GM23338 (cell line): ENCODE measurements around the gene ADGRB3. TPM values are rescaled to one million over a fixed set of nuclear protein-coding genes. Genes with fewer than 3 reads are reported as not detected.
A peak's percentile ranks its signal among the peaks of the same experiment; 100 is the strongest.

Source experiments
- ATAC-seq: fragments of 200-7000 bp; cut with Tn5 transposase; 3 replicates; pipeline ENCODE4 v1.9.1; 2020
- DNase-seq: peaks from one replicate; pipeline ENCODE4 v3.0.0-alpha.2; 2015; ENCODE audit warnings: low spot score
- H2AFZ ChIP-seq: fragments of 200-600 bp; sonication (generic); 2 replicates; pipeline ENCODE4 v1.8.0; 2016; ENCODE audit warnings: antibody characterized with exemption, mild to moderate bottlenecking, moderate library complexity
- H3F3A ChIP-seq: fragments of 200-600 bp; sonication (generic); replicated peaks from 2 replicates; pipeline ENCODE4 v1.8.0; 2017; ENCODE audit warnings: antibody characterized with exemption, mixed run types, low read depth
- H3K27ac ChIP-seq: fragments of 200-600 bp; sonication (generic); 2 replicates; pipeline ENCODE4 v1.6.1; 2016; ENCODE audit warnings: low read depth
- H3K27me3 ChIP-seq: fragments of 200-600 bp; sonication (generic); 2 replicates; pipeline ENCODE4 v1.8.0; 2016; ENCODE audit warnings: mild to moderate bottlenecking, mixed run types, moderate library complexity; ENCODE audit not compliant: insufficient read depth
- H3K36me3 ChIP-seq: fragments of 200-600 bp; sonication (generic); 2 replicates; pipeline ENCODE4 v1.8.0; 2016; ENCODE audit warnings: mild to moderate bottlenecking; ENCODE audit not compliant: insufficient read depth
- H3K4me1 ChIP-seq: fragments of 200-600 bp; sonication (generic); 2 replicates; pipeline ENCODE4 v1.8.0; 2016; ENCODE audit warnings: mild to moderate bottlenecking, moderate library complexity; ENCODE audit not compliant: insufficient read depth
- H3K4me2 ChIP-seq: fragments of 200-600 bp; sonication (generic); 2 replicates; pipeline ENCODE4 v1.7.1; 2017; ENCODE audit warnings: mixed run types
- H3K4me3 ChIP-seq: fragments of 200-600 bp; sonication (generic); 2 replicates; pipeline ENCODE4 v1.6.1; 2016; ENCODE audit warnings: mixed run types
- H3K79me2 ChIP-seq: fragments of 200-600 bp; sonication (generic); replicated peaks from 2 replicates; pipeline ENCODE4 v1.8.0; 2017; ENCODE audit warnings: mild to moderate bottlenecking; ENCODE audit not compliant: insufficient read depth
- H3K9me2 ChIP-seq: fragments of 200-600 bp; sonication (generic); 2 replicates; pipeline ENCODE4 v1.8.0; 2017; ENCODE audit not compliant: insufficient read depth
- H4K20me1 ChIP-seq: fragments of 200-600 bp; sonication (generic); replicated peaks from 2 replicates; pipeline ENCODE4 v1.8.0; 2017; ENCODE audit warnings: mild to moderate bottlenecking; ENCODE audit not compliant: insufficient read depth
- H3K27ac Mint-ChIP-seq: 2 replicates; pipeline ENCODE4 v1.8.0; 2020; ENCODE audit warnings: inconsistent platforms, mild to moderate bottlenecking, moderate library complexity, mixed read lengths
- H3K27me3 Mint-ChIP-seq: 3 replicates; pipeline ENCODE4 v1.8.0; 2022; ENCODE audit warnings: low read depth, mild to moderate bottlenecking, moderate library complexity, mixed read lengths, inconsistent platforms; ENCODE audit not compliant: insufficient read depth, poor library complexity
- H3K36me3 Mint-ChIP-seq: 3 replicates; pipeline ENCODE4 v1.8.0; 2021; ENCODE audit warnings: low read depth, mild to moderate bottlenecking, inconsistent platforms, moderate library complexity, mixed read lengths
- H3K4me1 Mint-ChIP-seq: 3 replicates; pipeline ENCODE4 v1.8.0; 2020; ENCODE audit warnings: mild to moderate bottlenecking, inconsistent platforms, mixed read lengths
- H3K4me3 Mint-ChIP-seq: 3 replicates; pipeline ENCODE4 v1.8.0; 2021; ENCODE audit warnings: moderate library complexity, mild to moderate bottlenecking, inconsistent platforms, mixed read lengths
- H3K9me3 Mint-ChIP-seq: 3 replicates; pipeline ENCODE4 v1.8.0; 2020; ENCODE audit warnings: moderate library complexity, mild to moderate bottlenecking, inconsistent platforms, mixed read lengths
- CTCF ChIP-seq, 2 experiments: fragments of 200-600 bp in 1 of 2; sonication (generic) in 1 of 2; conservative IDR thresholded peaks; 2 replicates each; pipeline versions ENCODE4 v1.5.1 to v1.6.1; 2016 to 2017; ENCODE audit warnings: antibody characterized with exemption in 2 of 2, low read depth in 2 of 2, mild to moderate bottlenecking in 2 of 2, moderate library complexity in 1 of 2
- ETS1 ChIP-seq: IDR thresholded peaks from 2 replicates; pipeline ENCODE4 v1.6.1; 2016; ENCODE audit warnings: antibody characterized with exemption
- STAT1 ChIP-seq: IDR thresholded peaks from one replicate; pipeline ENCODE4 v1.6.1; 2016; ENCODE audit warnings: antibody characterized with exemption; ENCODE audit not compliant: unreplicated experiment
- polyA plus RNA-seq: library from polyadenylated mRNA; unstranded; fragments of >200 nt; fragmentation: Nextera tagmentation; extraction: Ambion mirVana; gene quantifications from 2 replicates; pipeline ENCODE4 v1.2.1, GENCODE V29; 2016
- total RNA-seq: library from RNA; depleted of rRNA; stranded (reverse); fragments of >200 nt; shearing (Covaris generic); gene quantifications from 2 replicates; pipeline ENCODE4 v1.2.3, GENCODE V29; 2014

ADGRB3 gene
- total and polyA plus RNA-seq, 2 experiments from 2014 or later: 0.92 to 4.0 TPM

GRCh38 chr6:69164564-69165229, 529.6 kb downstream of the ADGRB3 start:
- Histone ChIP-seq H3K9me2 (no peaks in the 10 kb centered on the region), H3K27ac (no peak overlapping the region), H3K4me1 (peaks cover 11% of the 10 kb centered on the region), H4K20me1 (no peaks in the 10 kb centered on the region), H3K4me2 (0 out of 2 replicates have a peak overlapping the region, but pooled peaks have one; percentile 20), H3K4me3 (no peak overlapping the region), H3F3A (no peaks in the 10 kb centered on the region), H3K79me2 (no peaks in the 10 kb centered on the region), H2AFZ (no peak overlapping the region; the same call in 1 of the 2 replicates), H3K36me3 (no peaks in the 10 kb centered on the region), H3K27me3 (no peaks in the 10 kb centered on the region)
- Mint-ChIP-seq H3K4me1 (peaks cover 19% of the 10 kb centered on the region), H3K9me3 (no peaks in the 10 kb centered on the region), H3K4me3 (no peak overlapping the region), H3K27ac (0 out of 2 replicates have a peak overlapping the region, but pooled peaks have one; percentile 14), H3K36me3 (no peaks in the 10 kb centered on the region), H3K27me3 (peaks cover 1% of the 10 kb centered on the region)
- ATAC-seq (peak; percentile 98), DNase-seq (peak; percentile 75)
- TF ChIP-seq STAT1: no peak
- TF ChIP-seq CTCF (conservative IDR thresholded peaks at IDR 0.05; ENCODE audit: low read depth in 2 of 2): peak; percentile 52 to 69

GRCh38 chr6:69179681-69180080, 544.6 kb downstream of the ADGRB3 start:
- DNase-seq: peak; percentile 11
- H2AFZ ChIP-seq: no peak overlapping the region; the same call in 1 of the 2 replicates
- no peak overlapping the region for H3K4me2 ChIP-seq
- no peaks in the 10 kb centered on the region for H4K20me1 ChIP-seq
- H3K4me3 Mint-ChIP-seq: no peak overlapping the region
- peaks cover 5% of the 10 kb centered on the region for H3K27me3 Mint-ChIP-seq
- H3K4me1 Mint-ChIP-seq: no peaks in the 10 kb centered on the region
- H3K36me3 Mint-ChIP-seq: no peaks in the 10 kb centered on the region
- no peaks in the 10 kb centered on the region for H3K4me1 ChIP-seq
- no peak overlapping the region for H3K27ac Mint-ChIP-seq
- H3K79me2 ChIP-seq: no peaks in the 10 kb centered on the region
- H3K27ac ChIP-seq: no peak overlapping the region
- no peaks in the 10 kb centered on the region for H3K9me3 Mint-ChIP-seq
- no peak for TF ChIP-seq ETS1
- TF ChIP-seq CTCF (conservative IDR thresholded peaks at IDR 0.05; ENCODE audit: low read depth in 2 of 2): peak; percentile 11 to 48; a peak in 2 of 4 replicates
- peaks cover 3% of the 10 kb centered on the region; the same call in 1 of the 2 replicates for H3K9me2 ChIP-seq
- H3K27me3 ChIP-seq: no peaks in the 10 kb centered on the region
- no peak overlapping the region for H3K4me3 ChIP-seq
- peak; percentile 28; the same call in 1 of the 3 replicates for ATAC-seq
- no peaks in the 10 kb centered on the region for H3K36me3 ChIP-seq
- H3F3A ChIP-seq: no peaks in the 10 kb centered on the region
